GM12873 (cell line): ENCODE data around the gene CD96.

ENCODE experiments used
- TF ChIP-seq, protein P1 (sequence below): IDR thresholded peaks from 2 replicates; pipeline ENCODE4 v1.5.1; 2012; ENCODE audit warnings: low read depth, mild to moderate bottlenecking, moderate library complexity, low read length, control low read depth; ENCODE audit not compliant: insufficient read depth; ENCODE audit errors: missing control alignments

The CD96 gene

DNA sequence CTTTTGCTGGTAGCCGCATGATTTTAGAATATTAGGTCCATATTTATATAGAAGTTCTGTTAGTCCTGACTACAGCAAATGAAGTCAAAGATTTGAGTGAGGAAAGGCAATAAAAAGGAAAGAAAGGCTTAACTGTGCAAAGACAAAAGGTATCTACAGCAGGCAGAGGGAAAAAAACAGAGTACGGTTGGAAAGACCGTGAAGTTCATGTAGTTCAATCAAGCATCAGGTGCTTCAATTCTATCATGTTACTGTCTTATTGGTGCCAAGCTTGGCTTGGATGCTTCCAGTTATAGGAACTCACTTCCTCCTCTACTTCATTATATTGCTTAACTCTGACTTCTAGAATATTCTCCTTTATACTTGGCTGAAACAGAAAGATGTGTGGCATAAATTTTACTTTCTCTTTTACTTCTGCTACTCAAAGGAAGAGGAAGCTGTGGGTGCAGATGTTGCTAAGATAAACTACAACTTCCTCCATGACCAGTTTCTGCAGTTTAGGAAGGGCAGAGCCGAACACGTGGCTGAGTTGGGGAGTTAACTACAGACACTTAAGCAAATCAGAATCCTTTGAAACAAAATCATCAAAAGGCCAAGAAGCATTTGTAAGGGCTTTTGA is 125.7 kb downstream of the CD96 start:
- TF ChIP-seq, protein P1, sequence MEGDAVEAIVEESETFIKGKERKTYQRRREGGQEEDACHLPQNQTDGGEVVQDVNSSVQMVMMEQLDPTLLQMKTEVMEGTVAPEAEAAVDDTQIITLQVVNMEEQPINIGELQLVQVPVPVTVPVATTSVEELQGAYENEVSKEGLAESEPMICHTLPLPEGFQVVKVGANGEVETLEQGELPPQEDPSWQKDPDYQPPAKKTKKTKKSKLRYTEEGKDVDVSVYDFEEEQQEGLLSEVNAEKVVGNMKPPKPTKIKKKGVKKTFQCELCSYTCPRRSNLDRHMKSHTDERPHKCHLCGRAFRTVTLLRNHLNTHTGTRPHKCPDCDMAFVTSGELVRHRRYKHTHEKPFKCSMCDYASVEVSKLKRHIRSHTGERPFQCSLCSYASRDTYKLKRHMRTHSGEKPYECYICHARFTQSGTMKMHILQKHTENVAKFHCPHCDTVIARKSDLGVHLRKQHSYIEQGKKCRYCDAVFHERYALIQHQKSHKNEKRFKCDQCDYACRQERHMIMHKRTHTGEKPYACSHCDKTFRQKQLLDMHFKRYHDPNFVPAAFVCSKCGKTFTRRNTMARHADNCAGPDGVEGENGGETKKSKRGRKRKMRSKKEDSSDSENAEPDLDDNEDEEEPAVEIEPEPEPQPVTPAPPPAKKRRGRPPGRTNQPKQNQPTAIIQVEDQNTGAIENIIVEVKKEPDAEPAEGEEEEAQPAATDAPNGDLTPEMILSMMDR: no peak

DNA sequence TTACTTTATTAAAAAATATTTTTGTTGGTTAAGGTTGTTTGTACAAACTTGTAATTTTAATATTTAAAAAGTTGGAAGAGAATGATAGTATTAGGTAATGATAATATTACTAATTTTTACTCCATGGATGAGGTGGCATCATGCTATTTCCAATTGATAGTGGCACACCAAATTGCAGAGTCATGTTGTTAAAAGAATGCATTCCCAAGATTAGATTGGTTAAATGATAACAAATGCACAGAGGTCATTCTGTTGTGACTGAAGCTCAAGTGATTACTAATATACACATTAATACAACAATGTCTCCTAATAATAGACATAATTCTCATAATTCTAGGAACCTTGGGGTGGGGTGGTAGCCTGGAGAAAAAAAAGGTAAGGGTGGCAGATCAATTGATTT is 126.3 kb downstream of the CD96 start:
- TF ChIP-seq, protein P1: no peak

DNA sequence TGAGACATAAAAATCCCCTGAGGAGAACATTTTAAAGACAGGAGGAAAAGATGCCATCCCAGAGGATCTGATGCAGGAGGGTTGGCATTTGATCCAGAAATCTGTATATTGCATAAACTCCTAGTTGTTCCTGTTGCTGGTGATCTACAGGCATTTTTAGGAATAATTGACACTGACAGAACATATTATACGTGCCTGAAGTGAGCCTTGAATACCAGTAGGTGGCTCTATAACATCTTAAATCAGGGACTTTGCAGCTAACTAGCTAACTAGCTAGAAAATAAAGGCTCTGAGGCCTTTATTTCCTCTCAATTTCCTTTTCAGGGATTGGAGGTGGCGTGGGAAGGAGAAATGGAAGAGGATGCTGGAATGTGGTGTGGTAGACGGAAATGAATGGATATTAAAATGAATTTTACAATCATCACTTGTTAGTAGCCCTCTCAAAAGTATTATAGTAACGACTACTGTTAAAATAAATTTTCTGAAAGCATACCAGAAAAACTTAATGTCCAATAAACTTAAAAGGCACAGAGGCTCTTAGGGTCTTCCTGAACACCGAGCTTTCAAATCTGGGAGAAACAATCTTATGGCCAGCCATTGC is 127.0 kb downstream of the CD96 start:
- TF ChIP-seq, protein P1: peak; percentile 72

DNA sequence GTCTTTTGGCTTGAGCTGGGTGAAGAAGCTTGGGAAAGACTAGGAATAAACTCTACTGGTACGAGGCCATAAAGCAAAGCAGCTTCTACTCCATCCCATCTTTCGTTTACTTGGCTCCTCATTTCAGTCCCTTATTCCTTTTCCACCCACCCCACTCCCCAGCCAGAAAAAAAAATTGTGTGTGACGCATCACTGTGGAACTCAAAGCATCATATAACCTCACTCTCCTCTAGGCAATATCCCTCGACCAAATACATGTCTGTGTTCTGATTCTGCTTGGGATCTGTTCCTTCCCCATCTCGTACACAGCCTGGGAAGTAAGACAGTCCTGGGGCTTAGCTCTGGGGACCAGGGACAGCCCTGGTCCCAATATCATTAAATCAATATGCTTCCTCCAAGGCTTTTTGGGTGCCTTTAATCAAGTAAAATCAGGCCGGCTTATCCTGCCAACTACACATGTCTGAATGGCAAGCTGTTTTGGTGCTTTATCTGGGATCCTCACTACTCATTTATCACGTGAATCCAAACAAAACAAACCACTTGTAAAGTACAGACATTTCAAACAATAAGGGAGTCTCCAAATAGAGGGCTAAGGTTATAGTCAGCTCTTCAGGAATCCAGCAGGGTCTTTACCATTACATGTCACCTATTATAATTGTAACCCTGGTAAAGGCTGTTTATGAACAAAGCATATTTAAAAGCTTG is 128.1 kb downstream of the CD96 start:
- TF ChIP-seq, protein P1: no peak

DNA sequence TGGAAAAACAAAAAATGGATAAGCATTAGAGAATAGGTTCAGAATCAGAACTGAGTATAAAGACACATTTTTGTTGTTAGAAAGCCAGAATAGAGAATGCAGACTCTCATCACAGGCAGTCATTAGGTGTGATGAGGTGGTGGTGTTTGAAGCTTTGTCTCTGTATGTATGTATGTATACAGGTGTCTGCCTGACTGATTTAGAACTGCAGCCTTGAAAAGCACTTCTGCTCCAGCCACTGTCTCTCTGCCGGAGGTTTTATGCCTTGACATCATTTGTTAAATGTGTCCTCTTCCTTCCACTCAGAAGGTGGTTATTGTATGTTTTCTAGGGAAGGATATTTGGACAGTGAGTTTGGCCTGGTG is 133.8 kb downstream of the CD96 start:
- TF ChIP-seq, protein P1: no peak

DNA sequence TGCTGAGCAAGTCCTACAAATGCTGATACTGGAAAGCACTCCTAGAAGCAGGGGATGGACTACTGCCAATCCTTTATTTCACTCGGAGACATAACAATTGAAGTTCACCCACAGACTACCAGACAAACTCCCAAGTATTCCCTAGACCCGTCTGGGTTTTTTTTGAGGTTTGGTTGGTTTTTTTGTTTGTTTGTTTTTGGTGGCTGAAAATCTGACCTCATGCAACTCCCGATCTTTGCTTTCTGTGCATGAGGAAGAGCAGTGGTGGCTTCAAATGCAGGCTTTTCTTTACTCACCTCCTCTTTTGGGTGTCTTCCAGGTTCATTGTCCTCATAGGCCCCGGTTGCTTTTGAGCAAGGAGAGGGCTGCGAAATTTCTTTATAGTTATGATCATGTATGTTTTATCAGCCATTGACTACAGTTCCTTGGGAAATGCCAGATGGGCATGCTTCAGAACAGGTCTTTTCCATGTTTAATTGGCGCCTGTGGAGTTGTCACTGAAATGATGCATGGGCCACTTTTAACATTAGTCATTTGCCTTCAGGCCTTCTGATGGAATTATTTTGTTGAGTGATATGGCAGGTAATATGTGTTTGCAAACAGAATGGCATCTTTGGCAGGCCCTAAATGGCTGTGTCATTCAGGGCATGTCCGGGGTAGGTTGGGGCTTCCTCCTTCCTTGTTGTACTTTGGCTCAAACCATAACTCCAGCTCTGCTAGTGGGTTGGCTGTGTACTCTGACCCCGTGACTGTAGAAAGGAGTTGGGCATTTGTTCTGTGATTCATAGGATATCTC is 134.4 kb downstream of the CD96 start:
- TF ChIP-seq, protein P1: no peak

DNA sequence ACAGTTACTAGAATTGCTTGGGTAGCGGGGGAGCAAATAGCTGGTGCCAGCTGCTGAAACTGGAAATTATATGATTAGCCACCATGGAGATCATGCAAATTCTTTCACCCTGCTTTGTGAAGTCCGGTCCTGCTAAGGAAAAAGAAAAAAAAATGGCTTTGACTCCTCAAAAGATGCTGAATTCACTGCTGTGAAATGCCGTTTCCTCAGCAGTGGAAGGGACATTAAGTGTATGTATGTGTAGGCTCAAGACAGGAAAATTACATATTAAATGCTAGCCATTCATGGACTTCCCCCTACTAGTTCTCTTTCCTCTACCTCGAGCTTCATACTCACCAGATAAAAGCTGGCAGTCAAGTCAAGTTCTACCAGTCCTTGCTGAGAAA is 135.0 kb downstream of the CD96 start:
- TF ChIP-seq, protein P1: no peak
